Nephron (organoid): ENCODE data around the gene ALK.

Source experiments
- H3K27ac Mint-ChIP-seq, 3 experiments: 2 replicates each; pipeline ENCODE4 v1.8.0; 2020; ENCODE audit warnings: mixed read lengths in 3 of 3, mild to moderate bottlenecking in 2 of 3, moderate library complexity in 1 of 3
- H3K27me3 Mint-ChIP-seq: 2 replicates; pipeline ENCODE4 v1.8.0; 2021; ENCODE audit warnings: low read depth, mild to moderate bottlenecking, moderate library complexity, mixed read lengths
- H3K36me3 Mint-ChIP-seq: 2 replicates; pipeline ENCODE4 v1.8.0; 2020; ENCODE audit warnings: low read depth, mixed read lengths
- H3K4me1 Mint-ChIP-seq: 2 replicates; pipeline ENCODE4 v1.8.0; 2020; ENCODE audit warnings: mixed read lengths
- H3K4me3 Mint-ChIP-seq, 3 experiments: 2 replicates each; pipeline ENCODE4 v1.8.0; 2020; ENCODE audit warnings: mild to moderate bottlenecking in 3 of 3, mixed read lengths in 3 of 3, moderate library complexity in 2 of 3
- H3K9me3 Mint-ChIP-seq: 2 replicates; pipeline ENCODE4 v1.8.0; 2020; ENCODE audit warnings: mixed read lengths
- TF ChIP-seq, protein P1 (sequence below), 3 experiments: fragments of 200-600 bp; sonication (generic); IDR thresholded peaks; one replicate each; pipeline ENCODE4 v1.5.0; 2021; ENCODE audit warnings: antibody characterized with exemption in 3 of 3; ENCODE audit not compliant: unreplicated experiment in 3 of 3

ALK gene

DNA sequence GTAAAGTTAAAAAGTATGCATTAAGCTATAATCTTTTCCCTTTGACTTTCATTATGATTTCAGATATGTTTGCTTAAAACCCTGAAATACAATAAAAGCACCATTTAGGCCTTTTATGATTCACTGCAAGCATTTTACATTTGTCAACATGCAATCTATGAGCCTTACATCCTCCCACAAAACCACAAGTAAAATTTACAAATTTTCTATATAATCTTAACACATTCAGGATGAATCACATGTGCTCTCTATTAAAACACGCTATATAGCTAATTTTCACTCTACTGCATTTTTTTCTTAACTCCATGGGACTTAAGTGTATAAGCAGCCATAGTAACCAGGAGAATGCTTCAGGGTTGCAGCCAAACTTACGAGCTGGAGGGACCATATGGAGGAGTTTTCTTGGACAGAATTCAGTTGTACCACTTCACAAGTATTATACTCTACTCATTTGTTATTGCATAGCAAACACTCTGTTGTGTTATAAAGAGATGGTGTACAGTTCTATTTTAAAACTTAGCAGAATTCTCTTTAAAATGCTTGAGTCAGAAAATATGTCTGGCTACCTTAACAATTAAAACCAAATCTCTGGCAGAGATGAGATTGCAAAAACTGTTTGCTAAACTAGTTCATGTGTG is 293.2 kb downstream of the ALK start:
- Mint-ChIP-seq H3K4me1 (peaks cover 28% of the 10 kb centered on the region), H3K4me3 (no peak overlapping the region), H3K36me3 (no peaks in the 10 kb centered on the region), H3K27me3 (peaks cover 7% of the 10 kb centered on the region), H3K27ac (peak overlapping the region in 2 of 3 experiments; percentile 18 to 30), H3K9me3 (no peaks in the 10 kb centered on the region)
- TF ChIP-seq, protein P1, sequence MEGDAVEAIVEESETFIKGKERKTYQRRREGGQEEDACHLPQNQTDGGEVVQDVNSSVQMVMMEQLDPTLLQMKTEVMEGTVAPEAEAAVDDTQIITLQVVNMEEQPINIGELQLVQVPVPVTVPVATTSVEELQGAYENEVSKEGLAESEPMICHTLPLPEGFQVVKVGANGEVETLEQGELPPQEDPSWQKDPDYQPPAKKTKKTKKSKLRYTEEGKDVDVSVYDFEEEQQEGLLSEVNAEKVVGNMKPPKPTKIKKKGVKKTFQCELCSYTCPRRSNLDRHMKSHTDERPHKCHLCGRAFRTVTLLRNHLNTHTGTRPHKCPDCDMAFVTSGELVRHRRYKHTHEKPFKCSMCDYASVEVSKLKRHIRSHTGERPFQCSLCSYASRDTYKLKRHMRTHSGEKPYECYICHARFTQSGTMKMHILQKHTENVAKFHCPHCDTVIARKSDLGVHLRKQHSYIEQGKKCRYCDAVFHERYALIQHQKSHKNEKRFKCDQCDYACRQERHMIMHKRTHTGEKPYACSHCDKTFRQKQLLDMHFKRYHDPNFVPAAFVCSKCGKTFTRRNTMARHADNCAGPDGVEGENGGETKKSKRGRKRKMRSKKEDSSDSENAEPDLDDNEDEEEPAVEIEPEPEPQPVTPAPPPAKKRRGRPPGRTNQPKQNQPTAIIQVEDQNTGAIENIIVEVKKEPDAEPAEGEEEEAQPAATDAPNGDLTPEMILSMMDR (IDR thresholded peaks at IDR 0.05; ENCODE audit: unreplicated experiment in 3 of 3) = no peak

DNA sequence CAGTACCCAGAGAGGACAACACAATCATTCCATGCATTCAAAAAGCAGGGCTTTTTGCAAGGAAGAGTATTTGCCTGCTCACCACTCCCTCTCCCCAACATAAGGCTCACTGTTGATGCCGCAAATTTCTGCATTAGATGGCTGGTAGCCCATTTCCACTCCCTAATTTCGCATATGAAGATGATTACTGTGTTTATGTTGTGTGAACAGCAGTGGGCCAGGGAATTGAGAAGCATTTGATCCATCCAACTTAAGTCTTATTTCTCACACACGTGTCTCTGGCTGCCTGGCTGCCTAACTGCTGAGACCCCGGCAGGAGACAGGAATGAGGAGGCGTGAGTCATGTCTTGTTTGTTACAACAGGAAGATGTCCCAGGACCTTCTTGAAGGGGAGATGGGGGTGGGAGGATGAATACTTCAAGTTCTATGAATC is 294.1 kb downstream of the ALK start:
- Mint-ChIP-seq H3K27ac (peak overlapping the region; percentile 4 to 25 (median 18)), H3K36me3 (no peaks in the 10 kb centered on the region), H3K4me1 (peaks cover 28% of the 10 kb centered on the region), H3K4me3 (no peak overlapping the region), H3K9me3 (no peaks in the 10 kb centered on the region), H3K27me3 (peaks cover 11% of the 10 kb centered on the region)
- TF ChIP-seq, protein P1 (IDR thresholded peaks at IDR 0.05; ENCODE audit: unreplicated experiment in 3 of 3) = no peak

DNA sequence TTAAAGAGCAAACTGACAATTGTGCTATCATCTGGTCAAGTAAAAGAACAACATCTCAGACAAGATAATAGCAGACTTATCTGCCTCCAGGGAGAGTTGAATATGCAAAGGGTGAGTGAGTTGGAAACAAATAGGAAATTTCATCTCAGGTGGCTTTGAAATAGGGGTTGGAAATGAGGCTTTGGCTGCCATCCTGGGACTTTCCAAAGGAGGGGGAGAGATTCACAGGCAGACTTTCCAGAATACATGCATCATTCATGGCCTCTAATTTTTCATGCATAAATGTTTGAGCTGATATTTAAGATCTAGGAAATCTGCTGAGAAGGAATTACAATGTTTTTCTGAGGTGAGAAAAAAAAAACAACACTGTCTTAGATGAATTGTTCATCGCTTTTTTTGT is 300.5 kb downstream of the ALK start:
- TF ChIP-seq, protein P1 (IDR thresholded peaks at IDR 0.05; ENCODE audit: unreplicated experiment in 3 of 3) = no peak
- H3K4me1 Mint-ChIP-seq = peaks cover 8% of the 10 kb centered on the region

DNA sequence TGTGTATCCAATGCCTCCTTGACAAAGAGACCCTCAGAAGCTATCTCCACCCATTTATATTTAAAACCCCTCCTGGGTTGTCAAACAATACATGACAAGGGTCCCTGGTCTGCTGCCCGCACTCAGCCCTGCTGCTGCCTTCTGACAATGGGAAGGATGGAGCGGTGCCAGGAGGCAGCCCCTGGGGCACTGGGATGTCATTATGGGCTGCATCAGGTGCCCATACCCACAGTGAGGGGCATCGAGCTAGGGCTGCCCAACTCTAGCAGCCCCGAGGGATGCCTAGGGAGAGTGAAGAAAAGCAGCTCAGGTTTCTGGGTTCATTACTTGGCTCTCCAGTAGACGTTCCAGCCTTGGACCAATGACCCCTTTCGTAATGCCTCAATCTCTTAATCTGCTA is 301.7 kb downstream of the ALK start:
- no peak overlapping the region for H3K27ac Mint-ChIP-seq
- peaks cover 11% of the 10 kb centered on the region for H3K27me3 Mint-ChIP-seq
- H3K4me1 Mint-ChIP-seq = peaks cover 8% of the 10 kb centered on the region
- no peak overlapping the region for H3K4me3 Mint-ChIP-seq
- H3K36me3 Mint-ChIP-seq = no peaks in the 10 kb centered on the region
- TF ChIP-seq, protein P1 (IDR thresholded peaks at IDR 0.05; ENCODE audit: unreplicated experiment in 3 of 3) = no peak
- no peaks in the 10 kb centered on the region for H3K9me3 Mint-ChIP-seq

More for the DNA sequence above, 300.5 kb downstream of the ALK start:
- Mint-ChIP-seq H3K27ac (no peak overlapping the region), H3K9me3 (no peaks in the 10 kb centered on the region), H3K36me3 (no peaks in the 10 kb centered on the region), H3K4me3 (no peak overlapping the region), H3K27me3 (peaks cover 11% of the 10 kb centered on the region)

DNA sequence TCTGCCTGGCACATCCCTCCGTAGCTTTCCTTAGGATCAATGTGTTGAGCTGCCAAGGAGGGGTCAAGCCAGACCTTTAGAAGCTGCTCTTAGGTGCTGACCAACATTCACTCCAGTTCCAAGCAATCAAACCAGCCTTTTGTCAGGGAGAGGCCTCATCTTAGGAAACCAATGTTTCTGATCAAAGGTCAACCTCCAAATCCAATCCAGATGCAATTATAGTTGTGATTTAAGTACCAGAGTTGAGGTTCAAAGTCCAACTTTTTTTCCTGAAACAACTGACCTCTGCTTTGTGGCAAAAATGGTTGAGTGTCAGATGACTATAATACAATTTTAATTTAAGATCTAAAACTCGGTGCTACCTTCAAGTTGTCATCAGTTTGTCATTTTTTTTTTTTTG is 303.4 kb downstream of the ALK start:
- Mint-ChIP-seq H3K27ac (no peak overlapping the region), H3K4me3 (no peak overlapping the region), H3K27me3 (peaks cover 12% of the 10 kb centered on the region), H3K4me1 (peaks cover 8% of the 10 kb centered on the region), H3K9me3 (no peaks in the 10 kb centered on the region), H3K36me3 (no peaks in the 10 kb centered on the region)
- TF ChIP-seq, protein P1 (IDR thresholded peaks at IDR 0.05; ENCODE audit: unreplicated experiment in 3 of 3) = no peak

DNA sequence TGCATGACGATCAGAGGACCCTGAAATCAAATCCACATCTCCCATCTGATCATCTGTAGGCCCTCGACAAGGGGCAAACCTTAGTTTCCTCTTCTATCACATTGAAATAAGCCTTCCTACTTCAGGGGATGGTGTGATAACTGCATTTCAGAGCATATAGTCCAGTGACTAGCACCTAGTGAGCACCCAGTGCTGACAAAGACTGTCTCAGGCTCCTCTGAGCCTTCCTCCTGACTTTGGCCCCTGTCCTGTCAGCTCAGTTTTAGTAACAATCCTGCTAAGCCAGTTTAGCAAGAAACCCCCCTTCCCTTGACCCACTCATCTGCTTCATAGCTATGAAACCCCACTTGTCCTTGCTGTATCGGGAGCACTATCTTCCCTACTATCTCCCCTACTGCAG is 304.0 kb downstream of the ALK start:
- peaks cover 8% of the 10 kb centered on the region for H3K4me1 Mint-ChIP-seq
- peaks cover 9% of the 10 kb centered on the region for H3K27me3 Mint-ChIP-seq
- TF ChIP-seq, protein P1 (IDR thresholded peaks at IDR 0.05; ENCODE audit: unreplicated experiment in 3 of 3) = no peak
- no peak overlapping the region for H3K27ac Mint-ChIP-seq
- no peaks in the 10 kb centered on the region for H3K36me3 Mint-ChIP-seq
- H3K9me3 Mint-ChIP-seq = no peaks in the 10 kb centered on the region
- H3K4me3 Mint-ChIP-seq = no peak overlapping the region
